Measurements from ENCODE around the gene VAMP1.
A peak's percentile ranks its signal among the peaks of the same experiment; 100 is the strongest.
"Not testable (repeated sequence)": the region's sequence is repeated elsewhere in the genome, so short reads cannot be mapped to it uniquely, and the experiment has no call there.

Gene VAMP1

DNA sequence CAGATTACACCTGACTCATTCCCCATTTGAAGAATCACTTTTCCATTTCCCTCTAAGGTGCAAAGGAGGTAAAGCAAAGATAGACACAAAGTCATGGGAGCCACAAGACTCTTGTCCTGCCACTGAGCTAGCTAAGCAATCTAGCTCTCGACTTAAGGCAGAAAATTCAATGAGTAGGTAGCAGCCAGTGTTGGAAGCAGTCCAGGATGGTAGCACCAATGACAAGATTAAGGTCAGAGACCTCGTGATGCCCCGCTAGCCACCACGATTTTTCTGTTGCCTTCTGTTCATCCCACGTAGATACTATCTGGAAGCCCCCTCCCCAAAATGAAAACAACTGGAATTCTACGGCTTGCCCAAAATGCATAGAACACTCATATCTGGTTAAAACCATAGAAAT lies 1.4 kb downstream of the VAMP1 start:
- DNase-seq, result no peak

DNA sequence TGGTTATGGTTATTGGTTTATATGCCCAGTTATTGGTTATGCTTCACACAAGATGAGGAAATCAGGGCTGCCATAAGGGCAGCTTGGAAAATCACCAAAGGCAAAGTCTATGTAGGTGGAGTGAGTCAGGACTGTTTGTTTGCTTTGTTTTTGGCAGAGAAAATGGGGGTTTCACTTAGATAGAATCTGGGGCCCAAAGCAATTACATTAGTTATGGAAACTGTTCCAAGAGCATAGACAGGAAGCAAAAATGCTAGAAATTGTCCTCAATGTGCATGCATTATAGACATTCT lies 2.2 kb downstream of the VAMP1 start:
- no peak for DNase-seq

DNA sequence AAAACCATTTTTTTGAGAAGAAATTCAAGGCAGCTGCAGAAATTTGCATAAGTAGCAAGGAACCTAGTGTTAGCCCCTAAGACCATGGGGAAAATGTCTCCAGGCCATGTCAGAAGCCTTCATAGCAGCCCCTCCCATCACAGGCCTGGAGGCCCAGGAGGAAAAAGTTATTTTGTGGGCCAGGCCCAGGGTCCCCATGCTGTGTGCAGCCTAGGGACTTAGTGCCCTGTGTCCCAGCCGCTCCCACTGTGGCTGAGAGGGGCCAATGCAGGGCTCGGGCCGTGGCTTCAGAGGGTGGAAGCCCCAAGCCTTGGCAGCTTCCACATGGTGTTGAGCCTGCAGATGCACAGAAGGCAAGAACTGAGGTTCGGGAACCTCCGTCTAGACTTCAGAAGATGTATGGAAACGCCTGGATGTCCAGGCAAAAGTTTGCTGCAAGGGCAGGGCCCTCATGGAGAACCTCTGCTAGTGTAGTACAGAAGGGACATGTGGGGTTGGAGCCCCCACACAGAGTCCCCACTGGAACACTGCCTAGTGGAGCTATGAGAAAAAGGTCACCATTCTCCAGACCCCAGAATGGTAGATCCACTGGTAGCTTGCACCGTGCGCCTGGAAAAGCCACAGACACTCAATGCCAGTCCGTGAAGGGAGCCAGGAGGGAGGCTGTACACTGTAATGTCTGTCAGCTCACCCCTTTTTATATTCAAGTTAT lies 2.8 kb downstream of the VAMP1 start:
- not testable (repeated sequence) for DNase-seq

DNA sequence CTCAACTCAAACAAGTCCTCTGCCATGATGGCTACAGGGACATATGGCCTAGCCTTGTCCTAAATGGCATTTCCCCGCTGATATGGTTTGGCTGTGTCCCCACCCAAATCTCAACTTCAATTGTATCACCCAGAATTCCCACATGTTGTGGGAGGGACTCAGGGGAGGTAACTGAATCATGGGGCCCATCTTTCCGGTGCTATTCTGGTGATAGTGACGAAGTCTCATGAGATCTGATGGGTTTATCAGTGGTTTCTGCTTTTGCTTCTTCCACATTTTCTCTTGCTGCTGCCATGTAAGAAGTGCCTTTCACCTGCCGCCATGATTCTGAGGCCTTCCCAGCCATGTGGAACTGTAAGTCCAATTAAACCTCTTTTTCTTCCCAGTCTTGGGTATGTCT lies 3.7 kb downstream of the VAMP1 start:
- not testable (repeated sequence) for DNase-seq

DNA sequence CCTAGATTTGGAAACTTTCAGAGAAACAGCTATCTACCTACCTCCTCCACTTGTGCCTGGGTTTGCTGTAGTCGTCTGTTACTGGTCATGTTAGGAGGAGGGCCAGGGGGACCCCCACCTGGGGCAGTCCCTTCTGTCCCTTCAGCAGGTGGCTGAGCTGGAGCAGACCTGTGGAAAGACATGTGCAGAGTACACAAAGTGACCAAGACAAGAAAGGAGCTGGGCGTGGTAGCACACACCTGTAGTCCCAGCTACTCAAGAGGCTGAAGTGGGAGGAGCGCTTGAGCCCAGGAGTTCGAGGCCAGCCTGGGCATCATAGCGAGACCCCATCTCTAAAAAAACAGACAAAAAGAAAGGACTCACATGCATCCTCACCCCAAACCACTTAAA lies 4.3 kb downstream of the VAMP1 start:
- DNase-seq, result no peak

DNA sequence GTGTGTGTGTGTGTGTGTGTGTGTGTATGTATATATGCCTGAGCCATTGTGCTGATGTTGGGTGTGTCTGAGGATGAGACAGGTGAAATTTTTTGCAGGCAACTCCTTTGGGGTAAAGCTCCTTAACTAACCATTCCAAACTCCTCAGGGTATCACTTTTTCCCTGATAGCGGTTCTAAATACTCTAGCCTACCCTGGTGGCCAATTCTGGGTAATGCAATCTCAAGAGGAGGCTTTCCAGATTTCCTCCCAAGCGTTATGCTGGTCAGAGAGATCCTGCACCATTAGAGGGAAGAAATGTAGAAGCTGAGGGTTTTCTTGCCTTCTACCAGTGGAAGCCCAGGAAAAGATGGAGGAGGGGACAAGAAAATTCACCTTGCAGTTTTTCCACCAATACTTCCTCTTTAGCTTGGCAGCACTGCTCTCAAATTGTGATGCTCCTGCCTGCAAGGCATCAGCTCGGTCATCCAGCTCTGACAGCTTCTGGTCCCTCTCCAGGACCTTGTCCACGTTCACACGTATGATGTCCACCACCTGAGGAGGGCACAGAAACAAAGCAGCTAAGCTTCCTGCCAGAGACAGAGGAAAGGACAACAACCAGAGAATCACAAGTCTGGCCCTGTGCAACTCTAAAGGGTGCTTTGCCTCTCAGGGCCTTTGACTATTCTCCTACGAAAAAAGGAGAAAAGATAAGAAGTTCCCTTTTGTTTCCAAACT lies 4.9 kb downstream of the VAMP1 start:
- DNase-seq, result peak; percentile 45

DNA sequence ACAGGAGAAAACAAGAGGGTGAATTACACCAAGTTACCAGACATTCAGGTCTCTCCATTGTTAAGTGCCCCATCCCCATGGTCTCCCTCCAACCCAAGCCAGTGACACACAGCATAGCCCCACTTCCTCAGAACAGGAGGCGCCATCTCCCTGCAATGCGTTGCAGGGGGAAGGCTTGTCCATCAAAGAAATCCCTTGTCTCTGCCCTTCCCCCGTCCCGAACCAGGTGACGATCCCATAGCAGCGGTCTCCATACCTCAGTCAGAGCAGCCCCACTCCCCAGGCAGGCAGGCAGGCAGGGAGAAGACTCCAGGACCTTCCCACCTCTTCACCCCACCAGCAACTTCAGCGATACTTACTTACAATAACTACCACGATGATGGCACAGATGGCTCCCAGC lies 5.9 kb downstream of the VAMP1 start:
- no peak for DNase-seq

DNA sequence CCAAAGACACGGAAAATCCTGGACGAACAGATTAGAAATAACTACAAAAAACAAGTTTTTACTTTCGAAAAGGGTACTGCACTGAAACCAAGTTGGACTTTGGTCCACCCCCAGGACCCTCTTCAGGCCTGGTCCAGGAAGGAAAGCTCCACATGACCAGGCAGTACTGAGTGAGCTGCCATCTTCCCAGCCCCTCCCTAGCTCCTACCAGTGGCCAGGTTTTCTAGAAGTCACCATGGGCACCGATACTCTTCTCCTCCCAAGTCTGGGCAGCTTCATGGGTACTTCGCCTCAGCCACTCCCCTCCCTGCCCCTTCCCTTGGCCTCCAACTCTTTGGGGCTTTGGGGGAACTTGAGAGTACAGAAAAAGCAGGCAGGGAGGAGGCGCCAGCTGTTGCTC lies 6.6 kb downstream of the VAMP1 start:
- DNase-seq, result no peak

DNA sequence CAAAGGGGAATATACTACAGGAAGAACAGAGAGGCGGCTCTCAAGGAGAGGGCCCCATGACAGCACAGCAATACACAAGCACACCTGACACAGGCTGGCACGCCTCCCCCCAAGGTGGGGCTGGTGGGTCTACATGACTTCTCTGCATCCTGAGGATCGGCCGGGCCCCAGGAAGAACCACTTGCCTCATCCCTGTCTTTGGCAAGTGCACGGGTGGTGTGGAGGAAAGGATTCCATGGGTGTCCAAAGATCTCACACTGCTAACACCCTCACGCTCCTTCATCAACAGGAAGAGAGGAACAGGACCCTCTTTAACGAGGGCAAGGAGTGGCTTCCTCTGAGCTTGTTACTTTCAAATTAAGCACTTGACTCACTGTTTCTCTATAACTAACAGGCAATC lies 7.3 kb downstream of the VAMP1 start:
- DNase-seq, result no peak

DNA sequence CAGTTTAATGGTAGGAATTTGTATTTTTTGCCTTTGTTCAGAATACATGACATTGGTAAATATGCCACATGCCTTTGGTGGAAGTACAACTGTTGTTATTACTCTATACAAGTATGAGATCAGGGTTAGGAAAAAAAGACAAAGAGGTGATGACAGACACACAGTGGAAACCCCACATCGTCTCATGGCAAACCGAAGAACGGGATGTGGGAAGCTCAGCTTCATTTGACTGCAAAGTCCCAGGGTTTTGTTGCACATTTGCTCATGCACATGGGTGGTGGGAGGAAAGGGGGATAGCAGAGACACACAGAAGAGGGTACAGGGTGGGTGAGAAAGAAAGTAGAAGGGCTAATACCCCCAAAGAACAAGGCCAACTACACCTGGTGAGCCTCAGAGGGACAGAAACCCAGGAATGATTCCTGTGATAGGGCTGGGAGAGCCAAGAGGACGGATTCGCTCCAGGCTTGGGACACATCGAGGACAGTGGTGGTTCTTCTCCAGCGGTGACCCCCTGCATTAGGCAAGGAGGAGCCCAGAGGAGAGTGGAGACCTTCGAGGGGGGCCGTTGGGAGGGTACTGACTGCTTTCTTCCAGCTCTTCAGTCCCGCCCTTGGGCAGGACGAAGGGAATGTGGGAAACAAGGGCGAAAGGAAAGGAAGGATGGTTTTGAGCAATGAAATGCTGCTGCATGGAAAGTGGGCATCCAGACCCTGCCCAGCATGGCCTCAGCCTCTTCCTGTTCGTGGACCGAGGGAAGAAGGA lies 8.1 kb downstream of the VAMP1 start:
- DNase-seq, result no peak

DNA sequence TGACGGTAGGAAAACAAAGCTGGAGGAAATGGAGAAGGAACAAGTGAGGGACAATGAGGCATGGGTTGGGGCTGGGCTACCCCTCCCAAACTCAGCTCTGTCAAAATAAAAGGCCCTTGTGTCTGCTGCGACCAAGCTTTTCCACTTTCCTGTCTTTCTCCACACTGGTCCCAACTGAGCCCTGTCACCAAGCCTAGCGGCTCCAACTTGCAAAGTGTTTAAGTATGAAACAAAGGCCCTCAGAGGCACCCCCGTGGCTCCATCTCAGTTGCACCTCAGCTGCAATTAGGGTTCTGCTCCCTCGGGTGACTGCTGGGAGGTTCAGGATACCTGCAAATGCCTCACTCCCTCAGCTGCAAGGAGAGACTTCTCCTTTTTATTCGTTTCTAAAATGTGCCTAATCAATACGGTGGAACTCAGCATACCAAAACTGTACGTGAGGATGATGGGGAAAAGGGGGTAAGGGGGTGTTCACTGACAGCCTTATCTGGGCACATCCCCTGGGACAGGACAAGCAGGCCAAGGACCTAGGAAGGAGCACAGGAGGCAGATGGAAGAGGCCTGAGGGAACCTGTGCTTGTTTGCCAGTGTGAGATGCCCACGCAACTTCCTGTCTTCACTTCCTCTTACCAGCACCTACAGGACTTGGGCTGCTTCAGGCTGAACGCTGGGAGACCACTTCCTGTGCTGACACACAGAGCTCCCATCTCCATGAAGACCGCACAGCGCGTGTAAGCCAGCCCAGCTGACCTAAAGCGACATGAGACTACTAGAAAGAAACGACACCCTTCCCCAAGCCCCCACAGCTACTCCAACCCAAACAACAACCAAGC lies 8.9 kb downstream of the VAMP1 start:
- DNase-seq, result no peak

DNA sequence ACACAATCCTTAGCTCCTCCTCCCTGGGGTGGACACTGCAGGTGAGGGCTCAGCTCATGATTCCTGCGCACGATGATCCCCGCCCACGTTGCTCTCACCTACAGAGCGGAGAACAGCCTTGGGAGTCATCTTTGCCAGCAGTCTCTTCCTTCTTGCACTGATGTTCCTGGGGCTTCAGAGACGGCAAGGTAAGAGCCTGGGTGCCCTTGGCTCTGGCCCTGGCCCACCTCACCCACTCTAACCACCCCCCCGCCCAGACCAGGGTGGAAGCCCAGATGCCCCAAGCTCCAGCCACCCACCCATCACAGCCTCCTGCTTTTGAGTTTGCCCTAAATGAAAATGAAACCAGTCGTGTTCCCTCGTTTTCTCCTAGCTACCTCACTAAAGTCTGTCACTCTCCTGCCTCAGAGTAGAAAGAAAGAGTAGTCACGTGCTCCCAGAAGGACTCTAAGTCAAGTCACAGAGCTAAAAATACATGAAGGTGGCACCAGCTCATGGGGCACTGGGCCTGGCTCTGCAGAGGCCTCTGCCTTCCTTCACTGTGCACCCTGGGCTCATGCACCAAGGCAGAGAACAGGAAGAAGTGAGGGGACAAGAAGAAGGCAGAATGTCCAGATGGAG lies 9.6 kb downstream of the VAMP1 start:
- no peak for DNase-seq

DNA sequence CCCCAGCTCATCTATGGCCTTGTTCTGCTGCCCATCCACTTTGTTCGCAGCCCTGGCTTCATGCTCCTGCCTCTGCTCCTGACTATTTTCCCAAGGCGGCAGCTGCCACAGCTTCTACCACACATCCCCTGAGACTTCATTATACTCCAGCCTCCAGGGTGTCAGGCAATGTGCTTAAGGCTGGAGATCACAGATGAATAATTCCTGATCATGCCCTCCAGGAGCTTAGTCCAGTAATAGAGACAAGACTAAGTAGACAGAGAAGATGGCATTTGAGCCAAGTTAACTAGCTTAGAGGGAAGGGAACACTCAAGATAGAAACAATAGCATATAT lies 11.5 kb downstream of the VAMP1 start:
- DNase-seq, result no peak

DNA sequence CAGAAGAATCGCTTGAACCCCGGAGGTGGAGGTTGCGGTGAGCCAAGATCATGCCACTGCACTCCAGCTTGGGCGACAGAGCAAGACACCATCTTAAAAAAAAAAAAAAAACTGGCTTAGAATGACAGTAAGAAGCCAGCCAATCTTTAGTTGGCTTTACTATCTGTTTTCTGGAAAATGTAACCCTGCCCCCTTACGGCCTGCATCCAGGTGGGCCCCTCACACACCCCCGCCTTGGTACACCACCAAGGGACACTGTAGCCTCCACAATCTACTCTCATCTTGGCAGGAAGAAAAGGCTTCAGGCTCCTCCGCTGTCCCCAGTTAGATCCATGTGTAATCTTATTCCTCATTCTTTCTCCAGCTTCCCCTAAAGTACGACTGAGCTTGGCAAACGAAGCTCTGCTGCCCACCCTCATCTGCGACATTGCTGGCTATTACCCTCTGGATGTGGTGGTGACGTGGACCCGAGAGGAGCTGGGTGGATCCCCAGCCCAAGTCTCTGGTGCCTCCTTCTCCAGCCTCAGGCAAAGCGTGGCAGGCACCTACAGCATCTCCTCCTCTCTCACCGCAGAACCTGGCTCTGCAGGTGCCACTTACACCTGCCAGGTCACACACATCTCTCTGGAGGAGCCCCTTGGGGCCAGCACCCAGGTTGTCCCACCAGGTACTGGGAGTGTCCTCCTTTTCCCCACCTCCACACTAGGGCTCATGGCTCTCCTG lies 12.0 kb downstream of the VAMP1 start:
- DNase-seq, result no peak

DNA sequence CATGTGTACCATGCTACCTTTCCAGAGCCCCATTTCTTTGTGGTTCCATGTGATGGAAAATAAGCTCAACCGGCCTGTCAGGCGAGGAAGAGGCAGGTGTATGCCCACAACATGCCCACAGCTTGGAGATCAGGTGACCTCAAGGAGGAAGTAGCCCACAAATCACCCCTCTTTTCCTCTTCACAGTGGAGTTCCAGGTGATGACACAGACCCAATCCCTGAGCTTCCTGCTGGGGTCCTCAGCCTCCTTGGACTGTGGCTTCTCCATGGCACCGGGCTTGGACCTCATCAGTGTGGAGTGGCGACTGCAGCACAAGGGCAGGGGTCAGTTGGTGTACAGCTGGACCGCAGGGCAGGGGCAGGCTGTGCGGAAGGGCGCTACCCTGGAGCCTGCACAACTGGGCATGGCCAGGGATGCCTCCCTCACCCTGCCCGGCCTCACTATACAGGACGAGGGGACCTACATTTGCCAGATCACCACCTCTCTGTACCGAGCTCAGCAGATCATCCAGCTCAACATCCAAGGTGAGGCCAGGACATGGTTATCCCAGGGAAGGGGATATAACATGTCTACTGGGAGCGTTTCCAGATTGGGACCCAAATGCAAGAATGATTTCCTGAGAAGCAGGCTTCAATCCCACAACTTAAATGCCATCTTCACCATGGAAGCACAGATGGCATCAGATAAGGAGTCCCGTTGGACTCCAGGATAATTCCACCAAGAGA lies 13.1 kb downstream of the VAMP1 start:
- no peak for DNase-seq

DNA sequence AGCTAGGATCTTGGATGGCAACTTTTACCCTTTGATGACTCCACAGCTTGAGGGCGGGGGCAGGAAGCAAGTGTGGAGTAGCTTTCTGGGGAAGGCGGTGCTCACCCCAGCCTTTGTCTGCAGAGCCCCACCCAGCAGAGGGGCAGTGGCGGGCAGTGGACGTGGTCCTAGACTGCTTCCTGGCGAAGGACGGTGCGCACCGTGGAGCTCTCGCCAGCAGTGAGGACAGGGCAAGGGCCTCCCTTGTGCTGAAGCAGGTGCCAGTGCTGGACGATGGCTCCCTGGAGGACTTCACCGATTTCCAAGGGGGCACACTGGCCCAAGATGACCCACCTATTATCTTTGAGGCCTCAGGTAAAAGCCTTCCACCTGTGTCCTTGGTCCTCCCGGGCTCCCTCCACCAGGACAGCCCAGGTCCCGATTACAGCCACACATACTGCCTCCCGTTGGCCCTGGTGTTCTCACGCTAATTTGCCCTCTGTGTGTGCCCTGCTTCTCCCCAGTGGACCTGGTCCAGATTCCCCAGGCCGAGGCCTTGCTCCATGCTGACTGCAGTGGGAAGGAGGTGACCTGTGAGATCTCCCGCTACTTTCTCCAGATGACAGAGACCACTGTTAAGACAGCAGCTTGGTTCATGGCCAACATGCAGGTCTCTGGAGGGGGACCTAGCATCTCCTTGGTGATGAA lies 17.4 kb downstream of the VAMP1 start:
- no peak for DNase-seq

DNA sequence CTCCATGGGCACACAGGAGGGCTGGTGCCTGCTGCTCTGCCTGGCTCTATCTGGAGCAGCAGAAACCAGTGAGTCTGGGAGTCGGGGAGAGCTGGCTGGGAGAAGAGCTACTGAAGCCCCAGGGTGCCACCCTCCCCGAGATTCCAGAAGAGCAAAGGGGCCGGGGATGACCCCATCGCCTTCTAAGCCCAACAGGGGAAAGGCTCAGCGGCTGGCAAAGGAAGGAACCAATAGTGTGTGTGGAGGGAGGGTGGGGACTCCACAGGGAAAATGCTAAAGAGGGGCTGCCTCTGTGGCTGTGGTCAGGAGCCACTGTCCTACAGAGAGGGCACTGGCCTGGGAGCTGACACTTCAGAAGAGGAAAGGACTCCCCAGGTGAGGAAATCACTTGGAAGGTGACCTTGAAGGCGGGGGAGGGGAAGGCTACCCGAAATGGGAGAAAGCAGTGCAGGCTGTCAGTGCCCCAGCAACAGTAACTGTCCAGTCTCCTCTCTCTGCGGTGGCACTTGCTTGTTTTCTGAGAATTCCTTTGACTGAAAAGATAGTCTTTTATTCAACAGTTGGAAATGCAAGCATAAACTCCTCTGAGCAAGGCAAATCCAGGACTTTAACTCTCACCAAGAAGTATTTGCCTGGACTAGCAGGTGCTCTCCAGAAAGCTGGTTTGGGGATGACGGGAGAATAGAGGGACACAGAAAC lies 18.1 kb downstream of the VAMP1 start:
- DNase-seq, result no peak

DNA sequence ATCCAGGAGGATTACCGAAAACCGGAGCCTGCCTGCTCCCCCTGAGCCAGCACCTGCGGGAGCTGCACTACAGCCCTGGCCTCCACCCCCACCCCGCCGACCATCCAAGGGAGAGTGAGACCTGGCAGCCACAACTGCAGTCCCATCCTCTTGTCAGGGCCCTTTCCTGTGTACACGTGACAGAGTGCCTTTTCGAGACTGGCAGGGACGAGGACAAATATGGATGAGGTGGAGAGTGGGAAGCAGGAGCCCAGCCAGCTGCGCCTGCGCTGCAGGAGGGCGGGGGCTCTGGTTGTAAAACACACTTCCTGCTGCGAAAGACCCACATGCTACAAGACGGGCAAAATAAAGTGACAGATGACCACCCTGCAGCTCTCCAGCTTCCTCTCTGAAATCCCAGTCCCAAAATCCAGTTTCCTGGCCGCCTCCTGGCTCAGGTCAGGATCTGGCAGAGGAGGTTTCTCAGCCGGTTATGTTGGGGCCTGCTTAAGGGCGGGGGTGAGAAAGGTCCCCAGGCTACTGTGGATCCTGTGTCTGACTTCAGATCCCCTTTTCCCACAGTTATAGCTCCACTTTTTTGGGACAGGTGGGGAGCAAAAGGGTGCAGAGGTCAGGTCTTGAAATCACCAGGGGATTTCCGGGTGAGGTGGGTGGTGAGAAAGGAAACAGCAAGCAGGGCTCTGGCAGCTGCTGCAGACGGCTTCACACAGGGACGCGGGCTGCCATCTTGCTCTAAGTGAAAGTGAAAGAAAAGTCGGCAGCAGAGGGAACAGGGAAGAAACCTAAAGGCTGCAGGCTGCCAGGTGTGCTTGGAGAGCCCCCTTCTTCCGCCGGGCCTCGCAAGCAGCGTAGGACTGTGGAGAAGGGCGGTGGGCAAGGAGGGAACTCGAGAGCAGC lies 18.9 kb downstream of the VAMP1 start, which contains the start of gene TAPBPL:
TSS of gene TAPBPL (plus strand) at position 695 of the 897 bp plus-strand sequence. CDS start 207 bp downstream, outside the sequence.
- peak; percentile 78 for DNase-seq

DNA sequence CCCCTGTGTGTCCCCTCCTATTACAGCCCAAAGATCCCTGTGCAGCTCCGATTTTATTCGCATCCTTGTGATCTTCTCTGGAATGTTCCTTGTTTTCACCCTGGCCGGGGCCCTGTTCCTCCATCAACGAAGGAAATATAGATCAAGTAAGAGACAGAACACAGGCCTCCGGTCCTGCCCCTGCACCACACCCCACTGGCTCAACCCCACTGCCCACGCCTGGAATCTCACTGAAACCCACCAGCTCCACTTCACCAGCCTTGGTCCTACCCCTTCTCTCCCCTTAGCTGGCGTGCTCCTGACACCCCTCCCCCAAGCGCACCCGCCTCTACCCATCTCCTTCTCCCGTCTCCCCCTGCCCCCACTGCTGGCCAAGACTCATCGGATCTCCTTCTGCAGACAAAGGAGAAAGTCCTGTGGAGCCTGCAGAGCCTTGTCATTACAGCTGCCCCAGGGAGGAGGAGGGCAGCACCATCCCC lies 19.6 kb downstream of the VAMP1 start:
- no peak for DNase-seq

Measured in kidney glomerular epithelial cell (primary cell).